Neural progenitor cell (in vitro differentiated cells): ENCODE data around the gene TFPT. TPM values are rescaled to one million over a fixed set of nuclear protein-coding genes. Genes with fewer than 3 reads are reported as not detected.

ENCODE experiments used
- DNase-seq: peaks from one replicate; pipeline ENCODE4 v3.0.0-alpha.2; 2016; ENCODE audit warnings: low spot score
- H2AFZ ChIP-seq: fragments of 200-600 bp; sonication (generic); replicated peaks from 2 replicates; pipeline ENCODE4 v1.6.1; 2016; ENCODE audit warnings: antibody characterized with exemption
- H3F3A ChIP-seq: fragments of 200-600 bp; sonication (generic); 2 replicates; pipeline ENCODE4 v1.6.1; 2016; ENCODE audit warnings: antibody characterized with exemption, low read depth
- H3K27ac ChIP-seq: fragments of 200-600 bp; sonication (generic); 2 replicates; pipeline ENCODE4 v1.5.1; 2016; ENCODE audit warnings: mild to moderate bottlenecking
- H3K27me3 ChIP-seq: fragments of 200-600 bp; sonication (generic); 2 replicates; pipeline ENCODE4 v1.6.1; 2016; ENCODE audit warnings: mild to moderate bottlenecking, moderate library complexity
- H3K36me3 ChIP-seq: fragments of 200-600 bp; sonication (generic); 2 replicates; pipeline ENCODE4 v1.5.1; 2016
- H3K4me1 ChIP-seq: fragments of 200-600 bp; sonication (generic); 2 replicates; pipeline ENCODE4 v1.6.1; 2016; ENCODE audit warnings: mixed run types
- H3K4me2 ChIP-seq: fragments of 200-600 bp; sonication (generic); 2 replicates; pipeline ENCODE4 v1.6.1; 2016
- H3K4me3 ChIP-seq: fragments of 200-600 bp; sonication (generic); 2 replicates; pipeline ENCODE4 v1.5.1; 2016
- H3K79me2 ChIP-seq: fragments of 200-600 bp; sonication (generic); 2 replicates; pipeline ENCODE4 v1.6.1; 2016; ENCODE audit warnings: low read depth
- H3K9ac ChIP-seq: fragments of 200-600 bp; sonication (generic); 2 replicates; pipeline ENCODE4 v1.6.1; 2016
- H3K9me3 ChIP-seq: fragments of 200-600 bp; sonication (generic); 2 replicates; pipeline ENCODE4 v1.5.1; 2016; ENCODE audit warnings: low read depth
- H4K20me1 ChIP-seq: fragments of 200-600 bp; sonication (generic); 2 replicates; pipeline ENCODE4 v1.6.1; 2016; ENCODE audit warnings: low read depth
- H3K27ac Mint-ChIP-seq: 3 replicates; pipeline ENCODE4 v1.8.0; 2021; ENCODE audit warnings: mixed read lengths
- H3K27me3 Mint-ChIP-seq: 2 replicates; pipeline ENCODE4 v1.8.0; 2022; ENCODE audit warnings: low read depth, mild to moderate bottlenecking, inconsistent platforms, moderate library complexity, mixed read lengths; ENCODE audit not compliant: insufficient read depth
- H3K36me3 Mint-ChIP-seq: 3 replicates; pipeline ENCODE4 v1.8.0; 2021; ENCODE audit warnings: mixed read lengths
- H3K4me1 Mint-ChIP-seq: 3 replicates; pipeline ENCODE4 v1.8.0; 2021; ENCODE audit warnings: mixed read lengths
- H3K4me3 Mint-ChIP-seq: 3 replicates; pipeline ENCODE4 v1.8.0; 2021; ENCODE audit warnings: mild to moderate bottlenecking, moderate library complexity, mixed read lengths
- H3K9me3 Mint-ChIP-seq: 3 replicates; pipeline ENCODE4 v1.8.0; 2020; ENCODE audit warnings: mixed read lengths
- CTCF ChIP-seq: fragments of 200-600 bp; sonication (generic); IDR thresholded peaks from 2 replicates; pipeline ENCODE4 v1.5.1; 2017; ENCODE audit warnings: antibody characterized with exemption, mild to moderate bottlenecking
- EZH2 ChIP-seq: fragments of 200-600 bp; sonication (generic); IDR thresholded peaks from 2 replicates; pipeline ENCODE4 v1.6.1; 2017; ENCODE audit warnings: antibody characterized with exemption, mild to moderate bottlenecking, moderate library complexity
- EZH2phosphoT487 ChIP-seq: fragments of 200-600 bp; sonication (generic); IDR thresholded peaks from 2 replicates; pipeline ENCODE4 v1.6.1; 2017; ENCODE audit warnings: antibody characterized with exemption
- total RNA-seq: library from RNA; depleted of rRNA; stranded (reverse); fragments of >200 nt; gene quantifications from 2 replicates; pipeline ENCODE4 v1.2.3, GENCODE V29; 2015; ENCODE audit warnings: low replicate concordance

The TFPT gene
- total RNA-seq, 1 donor from 2014 or later: 9.4 TPM

GRCh38 chr19:54142166-54142780 lies 26.8 kb upstream of the TFPT start:
- DNase-seq: no peak
- no peak overlapping the region for H2AFZ ChIP-seq
- Mint-ChIP-seq H3K27me3 (peaks cover 10% of the 10 kb centered on the region), H3K4me1 (peaks cover 20% of the 10 kb centered on the region), H3K27ac (no peak overlapping the region), H3K4me3 (no peak overlapping the region), H3K36me3 (peaks cover 43% of the 10 kb centered on the region), H3K9me3 (no peaks in the 10 kb centered on the region)
- H4K20me1 ChIP-seq: peaks cover 67% of the 10 kb centered on the region
- H3K9me3 ChIP-seq: no peaks in the 10 kb centered on the region
- no peaks in the 10 kb centered on the region for H3K36me3 ChIP-seq
- peaks cover 55% of the 10 kb centered on the region for H3K79me2 ChIP-seq
- no peaks in the 10 kb centered on the region for H3K27me3 ChIP-seq
- H3K4me3 ChIP-seq: no peak overlapping the region
- TF ChIP-seq CTCF: no peak
- TF ChIP-seq EZH2: no peak
- TF ChIP-seq EZH2phosphoT487: no peak
- no peaks in the 10 kb centered on the region for H3F3A ChIP-seq
- H3K4me1 ChIP-seq: peaks cover 8% of the 10 kb centered on the region
- no peak overlapping the region for H3K27ac ChIP-seq
- no peak overlapping the region for H3K4me2 ChIP-seq
- H3K9ac ChIP-seq: no peak overlapping the region

- Mint-ChIP-seq H3K4me1 (peaks cover 23% of the 10 kb centered on the region), H3K4me3 (no peak overlapping the region), H3K27me3 (peaks cover 13% of the 10 kb centered on the region), H3K36me3 (peaks cover 35% of the 10 kb centered on the region), H3K9me3 (no peaks in the 10 kb centered on the region), H3K27ac (no peak overlapping the region)
- no peak for DNase-seq
- Histone ChIP-seq H3K9ac (no peak overlapping the region), H3F3A (peaks cover 5% of the 10 kb centered on the region), H3K4me3 (no peak overlapping the region), H3K79me2 (peaks cover 55% of the 10 kb centered on the region), H3K27me3 (no peaks in the 10 kb centered on the region), H3K4me1 (peaks cover 8% of the 10 kb centered on the region), H3K4me2 (no peak overlapping the region), H2AFZ (no peak overlapping the region), H3K9me3 (no peaks in the 10 kb centered on the region), H4K20me1 (peaks cover 63% of the 10 kb centered on the region), H3K36me3 (no peaks in the 10 kb centered on the region), H3K27ac (no peak overlapping the region)
- TF ChIP-seq EZH2: no peak
- TF ChIP-seq EZH2phosphoT487: no peak
- TF ChIP-seq CTCF: no peak
These were observed 25.9 kb upstream of the TFPT start for GRCh38 chr19:54141356-54141755.

- peaks cover 36% of the 10 kb centered on the region for H3K4me1 Mint-ChIP-seq
- peaks cover 8% of the 10 kb centered on the region for H3K4me1 ChIP-seq
- H2AFZ ChIP-seq: no peak overlapping the region
- peak overlapping the region; percentile 99 for H3K4me3 ChIP-seq
- peak overlapping the region; percentile 100 for H3K9ac ChIP-seq
- no peaks in the 10 kb centered on the region for H3K36me3 ChIP-seq
- peak overlapping the region; percentile 96 for H3K4me3 Mint-ChIP-seq
- H3K79me2 ChIP-seq: peaks cover 55% of the 10 kb centered on the region
- no peaks in the 10 kb centered on the region for H3K9me3 ChIP-seq
- peaks cover 17% of the 10 kb centered on the region for H3K27me3 Mint-ChIP-seq
- peaks cover 4% of the 10 kb centered on the region for H3K27me3 ChIP-seq
- no peaks in the 10 kb centered on the region for H3K9me3 Mint-ChIP-seq
- H3F3A ChIP-seq: peaks cover 19% of the 10 kb centered on the region
- H3K27ac Mint-ChIP-seq: peak overlapping the region; percentile 93
- H3K36me3 Mint-ChIP-seq: peaks cover 21% of the 10 kb centered on the region
- H3K4me2 ChIP-seq: peak overlapping the region; percentile 98
- peaks cover 57% of the 10 kb centered on the region for H4K20me1 ChIP-seq
- TF ChIP-seq CTCF (no peak), EZH2 (no peak), EZH2phosphoT487 (no peak)
- peak; percentile 28 for DNase-seq
- H3K27ac ChIP-seq: no peak overlapping the region
These were observed 23.2 kb upstream of the TFPT start for GRCh38 chr19:54138489-54139256.
